Stimulated activated CD4-positive, alpha-beta T cell treated with anti-CD3 and anti-CD28 coated beads, Interleukin-1b, Interleukin-23, amount 100 ng/mL, for 24 hours (primary cell): ENCODE results near the gene RAB11FIP3.
"Not testable (repeated sequence)": the region's sequence is repeated elsewhere in the genome, so short reads cannot be mapped to it uniquely, and the experiment has no call there.

Source experiments
- DNase-seq, 4 experiments: peaks; one replicate each; pipeline ENCODE4 v3.0.0-alpha.2; 2020; ENCODE audit warnings: low read depth in 4 of 4, low spot score in 1 of 4

The RAB11FIP3 gene

GRCh38 chr16:392450-393030 is 32.9 kb upstream of the RAB11FIP3 start:
- no peak for DNase-seq

- DNase-seq, result no peak
These were observed 29.2 kb upstream of the RAB11FIP3 start for GRCh38 chr16:396199-396598.

DNA sequence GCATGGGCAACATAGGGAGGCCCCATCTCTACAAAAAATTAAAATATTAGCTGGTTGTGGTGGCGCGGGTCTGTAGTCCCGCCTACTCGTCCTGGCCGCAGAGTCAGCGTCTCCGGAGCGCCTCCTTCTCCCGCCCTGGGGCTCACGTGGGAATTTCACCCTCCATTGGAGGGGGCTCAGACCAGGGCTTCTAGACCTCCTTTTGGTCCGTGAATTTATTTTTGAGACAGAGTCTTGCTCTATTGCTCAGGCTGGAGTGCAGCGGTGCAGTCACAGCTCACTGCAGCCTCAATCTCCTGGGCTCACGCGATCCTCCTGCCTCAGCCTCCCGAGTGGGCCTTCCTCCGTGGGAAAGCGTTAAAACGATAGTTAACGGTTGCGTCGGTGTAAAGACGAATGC is 28.8 kb upstream of the RAB11FIP3 start:
- no peak for DNase-seq

DNA sequence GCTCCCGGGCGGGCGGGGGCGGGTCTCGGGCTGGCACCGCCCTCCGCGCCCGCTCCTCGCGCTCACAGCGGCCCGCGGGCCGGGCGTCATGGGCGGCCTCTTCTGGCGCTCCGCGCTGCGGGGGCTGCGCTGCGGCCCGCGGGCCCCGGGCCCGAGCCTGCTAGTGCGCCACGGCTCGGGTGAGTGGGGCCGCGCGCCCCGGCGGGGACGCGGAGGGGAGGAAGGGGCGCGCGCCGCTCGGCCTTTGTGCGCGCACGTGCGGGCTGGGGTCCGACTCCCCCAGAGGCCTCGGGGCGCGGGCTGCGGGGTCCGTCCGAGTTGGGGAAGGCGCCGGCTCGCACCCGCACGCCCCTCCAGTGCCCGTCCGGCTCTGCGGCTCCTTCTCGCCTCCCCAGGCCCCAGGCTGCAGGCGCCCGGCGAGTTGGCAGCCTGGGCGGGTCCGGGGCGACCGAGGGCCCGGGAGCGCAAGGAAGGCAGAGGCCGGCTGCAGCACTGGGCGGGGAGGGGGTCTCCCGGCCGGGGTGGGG is 28.3 kb upstream of the RAB11FIP3 start, which contains the start of gene NME4:
TSS of gene NME4 (plus strand) at position 65 of the 527 bp plus-strand sequence. CDS start at position 89, 24 bp downstream.
- DNase-seq, result no peak

- DNase-seq, result no peak
These were observed 27.6 kb upstream of the RAB11FIP3 start for GRCh38 chr16:397736-398332.

- no peak for DNase-seq
These were observed 26.7 kb upstream of the RAB11FIP3 start for GRCh38 chr16:398561-399339.

DNA sequence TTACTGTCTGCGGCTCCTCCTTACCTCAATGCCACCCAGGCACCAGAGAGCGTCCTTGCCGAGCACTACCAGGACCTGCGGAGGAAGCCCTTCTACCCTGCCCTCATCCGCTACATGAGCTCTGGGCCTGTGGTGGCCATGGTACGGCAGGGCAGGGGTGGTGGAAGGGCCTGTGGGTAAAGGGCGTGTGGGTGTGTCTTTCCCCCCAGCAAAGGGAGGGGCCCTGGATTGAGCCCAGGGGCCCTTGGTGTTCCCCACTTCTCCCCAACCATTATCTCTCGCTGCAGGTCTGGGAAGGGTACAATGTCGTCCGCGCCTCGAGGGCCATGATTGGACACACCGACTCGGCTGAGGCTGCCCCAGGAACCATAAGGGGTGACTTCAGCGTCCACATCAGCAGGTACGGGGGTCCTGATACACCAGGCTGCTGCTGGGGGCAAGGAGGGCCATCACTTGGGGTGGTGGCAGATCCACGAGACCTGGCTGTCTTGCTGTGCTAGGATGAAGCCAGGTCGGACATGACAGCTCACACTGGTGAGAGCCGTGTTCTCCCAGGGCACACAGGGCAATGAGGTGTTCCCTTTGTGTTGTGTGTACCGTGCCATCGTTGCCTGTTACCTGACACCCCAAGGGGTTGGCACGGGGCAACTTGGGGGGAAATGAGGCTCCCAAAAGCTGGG is 26.0 kb upstream of the RAB11FIP3 start:
- no peak for DNase-seq

GRCh38 chr16:400061-400591 is 25.3 kb upstream of the RAB11FIP3 start:
- DNase-seq, result no peak

DNA sequence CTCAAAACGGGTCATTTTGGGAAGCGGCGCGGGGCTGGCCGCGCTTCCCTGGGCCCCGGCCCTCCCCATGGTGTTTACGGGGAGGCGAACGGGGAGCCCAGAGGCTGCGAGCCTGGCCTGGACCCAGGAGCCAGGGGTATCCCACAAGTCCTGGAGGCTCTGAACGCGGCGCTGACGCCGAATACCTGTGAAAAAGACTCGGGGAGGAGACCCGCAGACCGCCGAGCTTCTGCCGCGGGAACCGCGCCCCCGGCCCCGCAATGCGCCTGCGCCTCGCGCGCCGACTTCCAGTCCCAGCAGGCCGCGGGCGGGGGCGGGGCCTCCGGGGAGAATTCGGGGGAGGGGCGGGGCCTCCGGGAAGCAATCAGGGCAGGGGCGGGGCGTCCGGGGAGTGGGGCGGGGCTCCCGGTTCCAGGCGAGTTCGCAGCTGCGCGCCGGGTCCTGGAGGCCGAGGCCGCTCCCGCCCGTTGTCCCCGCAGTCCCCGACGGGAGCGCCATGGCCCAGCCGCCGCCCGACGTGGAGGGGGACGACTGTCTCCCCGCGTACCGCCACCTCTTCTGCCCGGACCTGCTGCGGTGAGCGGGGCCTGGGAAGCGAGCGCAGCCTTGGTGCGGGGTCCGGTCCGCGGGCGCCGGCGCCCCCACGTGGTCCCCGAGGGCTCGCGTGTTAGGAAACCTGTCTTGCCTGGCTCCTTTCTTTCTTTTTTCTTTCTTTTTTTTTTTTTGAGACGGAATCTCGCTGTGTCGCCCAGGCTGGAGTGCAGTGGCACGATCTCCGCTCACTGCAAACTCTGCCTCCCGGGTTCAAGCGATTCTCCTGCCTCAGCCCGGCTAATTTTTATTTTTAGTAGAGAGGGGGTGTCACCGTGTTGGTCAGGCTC is 23.7 kb upstream of the RAB11FIP3 start, which contains the start of gene DECR2:
TSS of gene DECR2 (plus strand) at position 418 of the 881 bp plus-strand sequence. CDS start at position 497, 79 bp downstream.
- DNase-seq, result peak; percentile 99 to 100 (median 99)

DNA sequence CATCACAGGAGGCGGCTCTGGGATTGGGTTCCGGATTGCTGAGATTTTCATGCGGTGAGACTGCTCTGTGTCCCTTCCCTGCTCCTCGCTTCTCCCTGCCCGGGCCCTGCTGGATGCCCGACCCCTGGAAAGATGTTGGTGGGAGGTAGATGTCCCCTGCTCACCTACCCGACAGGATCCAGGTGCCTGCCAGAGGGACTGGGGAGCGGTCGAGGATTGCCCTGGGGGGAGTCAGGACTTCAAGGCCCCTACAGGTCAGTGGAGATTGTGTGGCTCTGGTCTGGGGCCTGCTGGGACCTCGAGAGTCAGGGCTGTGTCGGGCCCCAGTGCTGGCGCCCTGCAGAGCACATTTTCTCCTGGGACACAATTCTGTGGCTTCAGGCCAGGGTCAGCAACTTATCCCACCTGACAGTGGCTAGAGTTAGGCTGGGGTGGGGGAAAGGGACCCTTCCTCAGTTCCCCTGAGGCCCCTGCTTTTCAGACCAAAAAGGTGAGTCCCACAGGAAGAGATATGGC is 20.4 kb upstream of the RAB11FIP3 start:
- DNase-seq, result no peak

GRCh38 chr16:405548-406506 is 19.6 kb upstream of the RAB11FIP3 start:
- DNase-seq, result no peak

DNA sequence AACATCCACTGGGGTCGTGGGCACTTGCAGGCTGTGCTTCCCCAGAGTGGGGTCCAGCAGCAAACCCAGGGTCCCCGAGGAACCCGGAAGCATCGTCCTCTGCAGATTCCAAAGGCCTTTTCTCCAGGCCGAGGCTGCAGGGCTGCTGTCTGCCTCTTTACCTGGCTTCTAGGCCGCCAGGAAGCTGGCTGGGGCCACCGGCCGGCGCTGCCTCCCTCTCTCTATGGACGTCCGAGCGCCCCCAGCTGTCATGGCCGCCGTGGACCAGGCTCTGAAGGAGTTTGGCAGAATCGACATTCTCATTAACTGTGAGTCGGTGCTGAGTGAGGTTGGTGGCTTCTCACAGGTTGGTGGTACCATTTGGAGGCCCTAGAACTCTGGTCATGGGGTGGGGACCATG is 18.2 kb upstream of the RAB11FIP3 start:
- DNase-seq, result no peak

DNA sequence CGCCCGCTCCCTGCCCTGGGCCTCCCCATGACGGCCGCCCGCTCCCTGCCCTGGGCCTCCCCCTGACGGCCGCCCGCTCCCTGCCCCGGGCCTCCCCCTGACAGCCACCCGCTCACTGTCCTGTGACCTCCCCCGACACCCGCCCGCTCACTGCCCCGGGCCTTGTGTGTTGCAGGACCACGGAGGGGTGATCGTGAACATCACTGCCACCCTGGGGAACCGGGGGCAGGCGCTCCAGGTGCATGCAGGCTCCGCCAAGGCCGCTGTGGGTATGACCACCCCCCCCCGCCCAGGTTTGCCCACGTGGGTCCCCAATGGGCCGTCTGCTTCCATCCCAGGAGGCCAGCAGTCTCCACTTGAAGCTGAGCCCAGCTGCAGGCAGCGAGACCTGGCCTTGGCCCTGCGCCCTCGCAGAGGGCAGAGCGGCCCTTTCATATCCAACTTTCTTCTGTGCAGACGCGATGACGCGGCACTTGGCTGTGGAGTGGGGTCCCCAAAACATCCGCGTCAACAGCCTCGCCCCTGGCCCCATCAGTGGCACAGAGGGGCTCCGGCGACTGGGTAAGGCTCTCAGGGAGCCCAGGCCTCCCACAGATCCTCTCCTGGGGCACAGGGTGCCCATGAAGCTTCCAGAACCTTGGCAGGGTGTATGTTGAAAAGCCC is 14.8 kb upstream of the RAB11FIP3 start:
- no peak for DNase-seq

- DNase-seq, result no peak
These were observed 13.7 kb upstream of the RAB11FIP3 start for GRCh38 chr16:411576-412265.

- no peak for DNase-seq
These were observed 10.9 kb upstream of the RAB11FIP3 start for GRCh38 chr16:414395-415169.

DNA sequence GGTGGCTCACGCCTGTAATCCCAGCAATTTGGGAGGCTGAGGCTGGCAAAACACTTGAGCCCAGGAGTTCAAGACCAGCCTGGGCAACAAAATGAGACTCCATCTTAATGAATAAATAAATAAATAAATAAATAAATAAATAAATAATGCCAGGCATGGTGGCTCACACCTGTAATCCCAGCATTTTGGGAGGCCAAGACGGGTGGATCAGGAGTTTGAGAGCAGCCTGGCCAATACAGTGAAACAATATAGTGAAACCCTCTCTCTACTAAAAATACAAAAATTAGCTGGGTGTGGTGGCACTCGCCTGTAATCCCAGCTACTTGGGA is 10.3 kb upstream of the RAB11FIP3 start:
- DNase-seq, result not testable (repeated sequence)

DNA sequence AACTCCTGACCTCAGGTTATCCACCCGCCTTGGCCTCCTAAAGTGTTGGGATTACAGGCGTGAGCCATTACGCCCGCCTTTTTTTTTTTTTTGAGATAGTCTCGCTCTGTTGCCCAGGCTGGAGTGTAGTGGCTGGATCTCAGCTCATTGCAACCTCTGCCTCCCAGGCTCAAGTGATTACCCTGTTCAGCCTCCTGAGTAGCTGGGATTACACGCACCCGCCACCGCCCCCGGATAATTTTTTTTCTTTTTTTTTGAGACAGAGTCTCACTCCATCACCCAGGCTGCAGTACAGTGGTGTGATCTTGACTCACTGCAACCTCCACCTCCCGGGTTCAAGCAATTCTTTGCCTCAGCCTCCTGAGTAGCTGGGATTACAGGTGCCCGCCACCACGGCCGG is 3.3 kb upstream of the RAB11FIP3 start:
- not testable (repeated sequence) for DNase-seq
